WTC11 (cell line): ENCODE data around the gene KCNJ15. TPM values are rescaled to one million over a fixed set of nuclear protein-coding genes. Genes with fewer than 3 reads are reported as not detected.

Source experiments
- ATAC-seq: fragments of 200-7000 bp; cut with Tn5 transposase; 2 replicates; pipeline ENCODE4 v1.10.0; 2021; ENCODE audit warnings: mild to moderate bottlenecking, moderate library complexity
- CTCF ChIA-PET: fragments of 300-600 bp; sonication (Branson Sonifier 250); formaldehyde crosslinking; loops from one replicate; lab custom pipeline; 2021; ENCODE audit warnings: antibody characterized with exemption; lab: Charles Lee
- POLR2A ChIA-PET: fragments of 350-600 bp; sonication (Branson Sonifier 250); formaldehyde crosslinking; loops from one replicate; lab custom pipeline; 2021; ENCODE audit warnings: antibody characterized with exemption; lab: Charles Lee
- DNase-seq: peaks from one replicate; pipeline ENCODE4 v3.0.0; 2021; ENCODE audit warnings: low spot score
- H3K27ac Mint-ChIP-seq: 2 replicates; pipeline ENCODE4 v1.8.0; 2021; ENCODE audit warnings: mixed read lengths
- H3K27me3 Mint-ChIP-seq: 2 replicates; pipeline ENCODE4 v1.8.0; 2021; ENCODE audit warnings: low read depth, mild to moderate bottlenecking, moderate library complexity, mixed read lengths
- H3K36me3 Mint-ChIP-seq: 2 replicates; pipeline ENCODE4 v1.8.0; 2021; ENCODE audit warnings: mixed read lengths
- H3K4me1 Mint-ChIP-seq: 2 replicates; pipeline ENCODE4 v1.8.0; 2022; ENCODE audit warnings: mixed read lengths
- H3K4me3 Mint-ChIP-seq: 2 replicates; pipeline ENCODE4 v1.8.0; 2021; ENCODE audit warnings: mild to moderate bottlenecking, moderate library complexity, mixed read lengths
- H3K9me3 Mint-ChIP-seq: 2 replicates; pipeline ENCODE4 v1.8.0; 2021; ENCODE audit warnings: mixed read lengths
- AR ChIP-seq: fragments of 250-450 bp; sonication (Bioruptor Pico); IDR thresholded peaks from 2 replicates; pipeline ENCODE4 v1.9.0; 2021; ENCODE audit warnings: mild to moderate bottlenecking
- ATF3 ChIP-seq: sonication (generic); formaldehyde crosslinking; conservative IDR thresholded peaks from 2 replicates; pipeline ENCODE4 v1.8.1; 2022; ENCODE audit warnings: mild to moderate bottlenecking, missing genetic modification reagents
- CBFB ChIP-seq: sonication (generic); formaldehyde crosslinking; IDR thresholded peaks from 2 replicates; pipeline ENCODE4 v1.8.1; 2022; ENCODE audit warnings: mild to moderate bottlenecking, low read depth, missing genetic modification reagents
- EMX1 ChIP-seq: fragments of 250-450 bp; sonication (Bioruptor Pico); IDR thresholded peaks from 2 replicates; pipeline ENCODE4 v1.8.0; 2021; ENCODE audit warnings: mild to moderate bottlenecking
- ERG ChIP-seq: fragments of 250-450 bp; sonication (Bioruptor Pico); IDR thresholded peaks from 2 replicates; pipeline ENCODE4 v1.8.0; 2021; ENCODE audit warnings: mild to moderate bottlenecking
- FOXP4 ChIP-seq: sonication (generic); formaldehyde crosslinking; IDR thresholded peaks from 2 replicates; pipeline ENCODE4 v1.8.0; 2022; ENCODE audit warnings: mild to moderate bottlenecking, missing genetic modification reagents
- JUN ChIP-seq: sonication (generic); formaldehyde crosslinking; IDR thresholded peaks from 2 replicates; pipeline ENCODE4 v1.8.0; 2023; ENCODE audit warnings: mild to moderate bottlenecking, missing genetic modification reagents
- MYBL2 ChIP-seq: sonication (generic); formaldehyde crosslinking; IDR thresholded peaks from 2 replicates; pipeline ENCODE4 v1.8.1; 2023; ENCODE audit warnings: mild to moderate bottlenecking, moderate library complexity, missing genetic modification reagents
- NR3C1 ChIP-seq: sonication (generic); formaldehyde crosslinking; conservative IDR thresholded peaks from 2 replicates; pipeline ENCODE4 v1.8.1; 2023; ENCODE audit warnings: low read depth, mild to moderate bottlenecking, missing genetic modification reagents
- SMAD3 ChIP-seq: sonication (generic); formaldehyde crosslinking; IDR thresholded peaks from 2 replicates; pipeline ENCODE4 v1.8.0; 2022; ENCODE audit warnings: missing genetic modification reagents, mild to moderate bottlenecking, borderline replicate concordance
- SP1 ChIP-seq: sonication (generic); formaldehyde crosslinking; conservative IDR thresholded peaks from 2 replicates; pipeline ENCODE4 v1.8.1; 2022; ENCODE audit warnings: missing genetic modification reagents
- TEAD4 ChIP-seq: sonication (generic); formaldehyde crosslinking; IDR thresholded peaks from 2 replicates; pipeline ENCODE4 v1.8.0; 2022; ENCODE audit warnings: mild to moderate bottlenecking, missing genetic modification reagents
- USF2 ChIP-seq: sonication (generic); formaldehyde crosslinking; IDR thresholded peaks from 2 replicates; pipeline ENCODE4 v1.8.1; 2023; ENCODE audit warnings: mild to moderate bottlenecking, missing genetic modification reagents, moderate library complexity
- ZBTB21 ChIP-seq: sonication (generic); formaldehyde crosslinking; IDR thresholded peaks from 2 replicates; pipeline ENCODE4 v1.8.1; 2023; ENCODE audit warnings: mild to moderate bottlenecking, missing genetic modification reagents, borderline replicate concordance
- ZNF121 ChIP-seq: sonication (generic); formaldehyde crosslinking; IDR thresholded peaks from 2 replicates; pipeline ENCODE4 v1.8.0; 2023; ENCODE audit warnings: missing genetic modification reagents
- ZNF396 ChIP-seq: fragments of 250-450 bp; sonication (Bioruptor Pico); IDR thresholded peaks from 2 replicates; pipeline ENCODE4 v1.8.0; 2021; ENCODE audit warnings: mild to moderate bottlenecking, moderate library complexity, borderline replicate concordance
- ZNF671 ChIP-seq: fragments of 250-450 bp; sonication (Bioruptor Pico); IDR thresholded peaks from 2 replicates; pipeline ENCODE4 v1.8.0; 2021; ENCODE audit warnings: mild to moderate bottlenecking
- total RNA-seq: library from RNA; stranded (reverse); gene quantifications from 3 replicates; pipeline ENCODE4 v1.2.3, GENCODE V29; 2021

KCNJ15 gene
- total RNA-seq, 1 experiment from 2014 or later = 0.57 TPM

- TF ChIP-seq EMX1 (CRISPR knock-in tag) (no peak), CBFB (CRISPR knock-in tag) (no peak), SP1 (CRISPR knock-in tag) (no peak), ERG (CRISPR knock-in tag) (no peak), ATF3 (CRISPR knock-in tag) (no peak), JUN (CRISPR knock-in tag) (no peak), ZNF396 (CRISPR knock-in tag) (no peak), TEAD4 (CRISPR knock-in tag) (no peak), AR (CRISPR knock-in tag) (no peak), USF2 (CRISPR knock-in tag) (no peak), FOXP4 (CRISPR knock-in tag) (no peak)
Observed at GRCh38 chr21:38294609-38295008, 37.8 kb downstream of the KCNJ15 start (continued).

- Mint-ChIP-seq H3K36me3 (no peaks in the 10 kb centered on the region), H3K9me3 (no peaks in the 10 kb centered on the region), H3K4me1 (peaks cover 23% of the 10 kb centered on the region), H3K27ac (no peak overlapping the region), H3K4me3 (no peak overlapping the region), H3K27me3 (no peaks in the 10 kb centered on the region; the same call in 1 of the 2 replicates)
- CTCF ChIA-PET = interaction anchor here (1.0 kb wide), 2 partner anchors 56 to 77 kb away, joined by 3 to 4 read pairs; no protein-coding TSS in a partner anchor
- TF ChIP-seq SMAD3 (CRISPR knock-in tag) (no peak), EMX1 (CRISPR knock-in tag) (no peak), ZBTB21 (CRISPR knock-in tag) (no peak), NR3C1 (CRISPR knock-in tag) (no peak), ZNF121 (no peak), ZNF671 (no peak), TEAD4 (CRISPR knock-in tag) (no peak), MYBL2 (CRISPR knock-in tag) (no peak)
- peak; percentile 78 for ATAC-seq
- POLR2A ChIA-PET = no interaction called here
- DNase-seq = no peak
Observed at GRCh38 chr21:38295997-38296764, 39.4 kb downstream of the KCNJ15 start.
